WTC11 (cell line): Measurements from ENCODE around the gene SCG5. TPM values are rescaled to one million over a fixed set of nuclear protein-coding genes. Genes with fewer than 3 reads are reported as not detected.

ENCODE experiments used
- ATAC-seq: fragments of 200-7000 bp; cut with Tn5 transposase; 2 replicates; pipeline ENCODE4 v1.10.0; 2021; ENCODE audit warnings: mild to moderate bottlenecking, moderate library complexity
- CTCF ChIA-PET: fragments of 300-600 bp; sonication (Branson Sonifier 250); formaldehyde crosslinking; loops from one replicate; lab custom pipeline; 2021; ENCODE audit warnings: antibody characterized with exemption; lab: Charles Lee
- POLR2A ChIA-PET: fragments of 350-600 bp; sonication (Branson Sonifier 250); formaldehyde crosslinking; loops from one replicate; lab custom pipeline; 2021; ENCODE audit warnings: antibody characterized with exemption; lab: Charles Lee
- DNase-seq: peaks from one replicate; pipeline ENCODE4 v3.0.0; 2021; ENCODE audit warnings: low spot score
- H3K27ac Mint-ChIP-seq: 2 replicates; pipeline ENCODE4 v1.8.0; 2021; ENCODE audit warnings: mixed read lengths
- H3K27me3 Mint-ChIP-seq: 2 replicates; pipeline ENCODE4 v1.8.0; 2021; ENCODE audit warnings: low read depth, mild to moderate bottlenecking, moderate library complexity, mixed read lengths
- H3K36me3 Mint-ChIP-seq: 2 replicates; pipeline ENCODE4 v1.8.0; 2021; ENCODE audit warnings: mixed read lengths
- H3K4me1 Mint-ChIP-seq: 2 replicates; pipeline ENCODE4 v1.8.0; 2022; ENCODE audit warnings: mixed read lengths
- H3K4me3 Mint-ChIP-seq: 2 replicates; pipeline ENCODE4 v1.8.0; 2021; ENCODE audit warnings: mild to moderate bottlenecking, moderate library complexity, mixed read lengths
- H3K9me3 Mint-ChIP-seq: 2 replicates; pipeline ENCODE4 v1.8.0; 2021; ENCODE audit warnings: mixed read lengths
- ATF2 ChIP-seq: sonication (generic); formaldehyde crosslinking; IDR thresholded peaks from 2 replicates; pipeline ENCODE4 v1.8.1; 2022; ENCODE audit warnings: low read depth, missing genetic modification reagents, borderline replicate concordance
- CBFB ChIP-seq: sonication (generic); formaldehyde crosslinking; IDR thresholded peaks from 2 replicates; pipeline ENCODE4 v1.8.1; 2022; ENCODE audit warnings: mild to moderate bottlenecking, low read depth, missing genetic modification reagents
- CDX4 ChIP-seq: fragments of 250-450 bp; sonication (Bioruptor Pico); IDR thresholded peaks from 2 replicates; pipeline ENCODE4 v1.9.0; 2021; ENCODE audit warnings: moderate library complexity, mild to moderate bottlenecking, inconsistent platforms, borderline replicate concordance
- CREM ChIP-seq: sonication (generic); formaldehyde crosslinking; IDR thresholded peaks from 2 replicates; pipeline ENCODE4 v1.8.1; 2022; ENCODE audit warnings: mild to moderate bottlenecking, missing genetic modification reagents, moderate library complexity
- ETV6 ChIP-seq: sonication (generic); formaldehyde crosslinking; IDR thresholded peaks from 2 replicates; pipeline ENCODE4 v1.8.1; 2022; ENCODE audit warnings: mild to moderate bottlenecking, missing genetic modification reagents
- FOXP1 ChIP-seq: sonication (generic); formaldehyde crosslinking; IDR thresholded peaks from 2 replicates; pipeline ENCODE4 v1.8.0; 2022; ENCODE audit warnings: missing genetic modification reagents, mild to moderate bottlenecking, moderate library complexity, borderline replicate concordance
- JUN ChIP-seq: sonication (generic); formaldehyde crosslinking; IDR thresholded peaks from 2 replicates; pipeline ENCODE4 v1.8.0; 2023; ENCODE audit warnings: mild to moderate bottlenecking, missing genetic modification reagents
- NFATC4 ChIP-seq: fragments of 250-450 bp; sonication (Bioruptor Pico); IDR thresholded peaks from 2 replicates; pipeline ENCODE4 v1.9.0; 2021; ENCODE audit warnings: mild to moderate bottlenecking
- NR3C1 ChIP-seq: sonication (generic); formaldehyde crosslinking; conservative IDR thresholded peaks from 2 replicates; pipeline ENCODE4 v1.8.1; 2023; ENCODE audit warnings: low read depth, mild to moderate bottlenecking, missing genetic modification reagents
- SMAD3 ChIP-seq: sonication (generic); formaldehyde crosslinking; IDR thresholded peaks from 2 replicates; pipeline ENCODE4 v1.8.0; 2022; ENCODE audit warnings: missing genetic modification reagents, mild to moderate bottlenecking, borderline replicate concordance
- TP53 ChIP-seq: sonication (generic); formaldehyde crosslinking; IDR thresholded peaks from 2 replicates; pipeline ENCODE4 v1.8.1; 2023; ENCODE audit warnings: mild to moderate bottlenecking, missing genetic modification reagents
- ZNF121 ChIP-seq: sonication (generic); formaldehyde crosslinking; IDR thresholded peaks from 2 replicates; pipeline ENCODE4 v1.8.0; 2023; ENCODE audit warnings: missing genetic modification reagents
- ZNF396 ChIP-seq: fragments of 250-450 bp; sonication (Bioruptor Pico); IDR thresholded peaks from 2 replicates; pipeline ENCODE4 v1.8.0; 2021; ENCODE audit warnings: mild to moderate bottlenecking, moderate library complexity, borderline replicate concordance
- ZNF512 ChIP-seq: sonication (generic); formaldehyde crosslinking; IDR thresholded peaks from 2 replicates; pipeline ENCODE4 v1.8.1; 2022; ENCODE audit warnings: missing genetic modification reagents, borderline replicate concordance
- total RNA-seq: library from RNA; stranded (reverse); gene quantifications from 3 replicates; pipeline ENCODE4 v1.2.3, GENCODE V29; 2021
- TF ChIP-seq, protein P1 (sequence below): fragments of 250-450 bp; sonication (Bioruptor Pico); IDR thresholded peaks from 2 replicates; pipeline ENCODE4 v1.9.0; 2021; ENCODE audit warnings: mild to moderate bottlenecking
- TF ChIP-seq, protein P2 (sequence below): fragments of 250-450 bp; sonication (Bioruptor Pico); IDR thresholded peaks from 2 replicates; pipeline ENCODE4 v2.1.2; 2022; ENCODE audit warnings: mild to moderate bottlenecking, moderate library complexity

Gene SCG5
- total RNA-seq, 1 experiment from 2014 or later, result 14.2 TPM

DNA sequence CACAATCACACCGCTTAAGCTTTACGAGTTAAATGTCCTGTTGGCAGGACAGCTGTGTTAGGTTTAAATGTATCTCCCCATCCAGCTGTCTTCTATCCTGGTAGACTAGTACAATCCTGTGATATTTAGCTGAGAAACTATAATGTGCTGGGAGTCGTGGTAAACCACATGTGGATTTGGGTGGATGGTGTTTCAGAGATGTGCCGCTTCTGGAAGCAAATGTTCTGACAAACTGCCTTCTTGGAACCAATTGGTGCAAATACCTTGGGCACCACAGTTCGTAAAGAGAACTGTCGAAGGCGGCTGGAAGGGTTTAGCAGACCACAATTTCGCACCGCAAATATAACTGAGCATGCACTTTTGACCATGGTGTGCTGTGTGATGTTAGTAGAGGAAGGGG lies 15.0 kb downstream of the SCG5 start (continued):
- TF ChIP-seq NFATC4 (CRISPR knock-in tag) (no peak), CDX4 (CRISPR knock-in tag) (no peak)
- TF ChIP-seq, protein P1, sequence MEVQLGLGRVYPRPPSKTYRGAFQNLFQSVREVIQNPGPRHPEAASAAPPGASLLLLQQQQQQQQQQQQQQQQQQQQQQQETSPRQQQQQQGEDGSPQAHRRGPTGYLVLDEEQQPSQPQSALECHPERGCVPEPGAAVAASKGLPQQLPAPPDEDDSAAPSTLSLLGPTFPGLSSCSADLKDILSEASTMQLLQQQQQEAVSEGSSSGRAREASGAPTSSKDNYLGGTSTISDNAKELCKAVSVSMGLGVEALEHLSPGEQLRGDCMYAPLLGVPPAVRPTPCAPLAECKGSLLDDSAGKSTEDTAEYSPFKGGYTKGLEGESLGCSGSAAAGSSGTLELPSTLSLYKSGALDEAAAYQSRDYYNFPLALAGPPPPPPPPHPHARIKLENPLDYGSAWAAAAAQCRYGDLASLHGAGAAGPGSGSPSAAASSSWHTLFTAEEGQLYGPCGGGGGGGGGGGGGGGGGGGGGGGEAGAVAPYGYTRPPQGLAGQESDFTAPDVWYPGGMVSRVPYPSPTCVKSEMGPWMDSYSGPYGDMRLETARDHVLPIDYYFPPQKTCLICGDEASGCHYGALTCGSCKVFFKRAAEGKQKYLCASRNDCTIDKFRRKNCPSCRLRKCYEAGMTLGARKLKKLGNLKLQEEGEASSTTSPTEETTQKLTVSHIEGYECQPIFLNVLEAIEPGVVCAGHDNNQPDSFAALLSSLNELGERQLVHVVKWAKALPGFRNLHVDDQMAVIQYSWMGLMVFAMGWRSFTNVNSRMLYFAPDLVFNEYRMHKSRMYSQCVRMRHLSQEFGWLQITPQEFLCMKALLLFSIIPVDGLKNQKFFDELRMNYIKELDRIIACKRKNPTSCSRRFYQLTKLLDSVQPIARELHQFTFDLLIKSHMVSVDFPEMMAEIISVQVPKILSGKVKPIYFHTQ (CRISPR knock-in tag), result no peak
- TF ChIP-seq, all 79 proteins: peak for 0

GRCh38 chr15:32657198-32657883 lies 15.8 kb downstream of the SCG5 start:
- no peak for ATAC-seq
- no peaks in the 10 kb centered on the region for H3K9me3 Mint-ChIP-seq
- CTCF ChIA-PET, result interaction anchor here (2.7 to 2.9 kb wide), 2 partner anchors 8 to 336 kb away, joined by 11 to 12 read pairs; no protein-coding TSS in a partner anchor
- DNase-seq, result no peak
- POLR2A ChIA-PET, result no interaction called here
- no peak overlapping the region for H3K27ac Mint-ChIP-seq
- H3K4me3 Mint-ChIP-seq, result no peak overlapping the region
- H3K36me3 Mint-ChIP-seq, result peaks cover 4% of the 10 kb centered on the region; the same call in 1 of the 2 replicates
- TF ChIP-seq SMAD3 (no peak), CREM (CRISPR knock-in tag) (no peak), CBFB (CRISPR knock-in tag) (no peak), NFATC4 (CRISPR knock-in tag) (no peak), ZNF396 (CRISPR knock-in tag) (no peak), FOXP1 (CRISPR knock-in tag) (no peak), ETV6 (no peak), TP53 (CRISPR knock-in tag) (no peak), NR3C1 (no peak), ATF2 (CRISPR knock-in tag) (no peak), ZNF512 (no peak), JUN (CRISPR knock-in tag) (no peak), ZNF121 (CRISPR knock-in tag) (no peak)
- TF ChIP-seq, protein P2, sequence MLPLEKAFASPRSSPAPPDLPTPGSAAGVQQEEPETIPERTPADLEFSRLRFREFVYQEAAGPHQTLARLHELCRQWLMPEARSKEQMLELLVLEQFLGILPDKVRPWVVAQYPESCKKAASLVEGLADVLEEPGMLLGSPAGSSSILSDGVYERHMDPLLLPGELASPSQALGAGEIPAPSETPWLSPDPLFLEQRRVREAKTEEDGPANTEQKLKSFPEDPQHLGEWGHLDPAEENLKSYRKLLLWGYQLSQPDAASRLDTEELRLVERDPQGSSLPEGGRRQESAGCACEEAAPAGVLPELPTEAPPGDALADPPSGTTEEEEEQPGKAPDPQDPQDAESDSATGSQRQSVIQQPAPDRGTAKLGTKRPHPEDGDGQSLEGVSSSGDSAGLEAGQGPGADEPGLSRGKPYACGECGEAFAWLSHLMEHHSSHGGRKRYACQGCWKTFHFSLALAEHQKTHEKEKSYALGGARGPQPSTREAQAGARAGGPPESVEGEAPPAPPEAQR (CRISPR knock-in tag), result no peak
- TF ChIP-seq, all 79 proteins: peak for 0
- no peaks in the 10 kb centered on the region for H3K27me3 Mint-ChIP-seq
- peaks cover 13% of the 10 kb centered on the region for H3K4me1 Mint-ChIP-seq
